ENCODE measurements around the gene TCF4.

The TCF4 gene

GRCh38 chr18:55320424-55321264 is 267.3 kb downstream of the TCF4 start:
- TF ChIP-seq CTCF (conservative IDR thresholded peaks at IDR 0.05): no peak
- H3K27ac ChIP-seq: no peak overlapping the region

- H3K27ac ChIP-seq: no peak overlapping the region
- TF ChIP-seq CTCF (conservative IDR thresholded peaks at IDR 0.05): no peak
Measured at GRCh38 chr18:55319459-55320193, 268.4 kb downstream of the TCF4 start.

GRCh38 chr18:55318951-55319441 is 269.0 kb downstream of the TCF4 start:
- no peak for TF ChIP-seq CTCF (conservative IDR thresholded peaks at IDR 0.05)
- no peak overlapping the region for H3K27ac ChIP-seq

- TF ChIP-seq CTCF (conservative IDR thresholded peaks at IDR 0.05): no peak
- H3K27ac ChIP-seq: no peak overlapping the region
Measured at GRCh38 chr18:55317864-55318263, 270.1 kb downstream of the TCF4 start.

- TF ChIP-seq CTCF (conservative IDR thresholded peaks at IDR 0.05): no peak
Measured at GRCh38 chr18:55317324-55317723, 270.7 kb downstream of the TCF4 start.

GRCh38 chr18:55316486-55317184 is 271.4 kb downstream of the TCF4 start:
- H3K27ac ChIP-seq: no peak overlapping the region
- TF ChIP-seq CTCF (conservative IDR thresholded peaks at IDR 0.05): no peak

More at GRCh38 chr18:55317324-55317723, 270.7 kb downstream of the TCF4 start:
- H3K27ac ChIP-seq: no peak overlapping the region
